Measurements from ENCODE around the gene UST. TPM values are rescaled to one million over a fixed set of nuclear protein-coding genes. Genes with fewer than 3 reads are reported as not detected.

UST gene
- total and polyA plus RNA-seq, 4 donors, result 8.4 to 21.5 (median 14.1) TPM

DNA sequence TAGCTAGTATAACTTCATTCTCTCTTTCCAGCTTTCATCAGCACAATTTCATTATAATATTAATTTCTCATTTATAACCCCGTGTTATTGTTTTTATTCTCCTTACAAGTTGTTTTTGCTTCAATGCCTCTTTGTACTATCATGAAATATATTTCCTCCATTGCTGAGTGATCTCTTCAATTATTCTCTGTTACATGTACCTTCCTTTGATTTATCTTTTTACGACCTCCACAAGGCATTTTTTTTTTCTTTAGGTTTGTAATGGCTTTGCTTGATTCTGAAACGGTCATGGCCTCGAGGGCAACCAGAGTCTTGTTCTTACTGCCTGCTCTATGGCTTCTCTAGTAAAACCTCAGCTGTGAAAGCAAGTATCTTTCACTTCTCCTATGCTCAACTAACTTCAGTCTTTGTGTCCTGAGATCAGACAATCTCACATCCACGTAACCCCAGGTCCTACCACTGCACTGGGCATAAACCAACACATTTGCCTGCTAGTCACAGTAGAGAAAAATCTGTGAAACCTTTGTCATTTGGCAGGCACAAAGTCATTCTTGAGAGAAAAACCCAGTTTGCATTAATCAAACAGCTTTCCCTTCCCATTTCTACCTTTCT is 119.9 kb downstream of the UST start:
- Histone ChIP-seq H3K4me1 (ENCODE audit: control insufficient read depth in 1 of 2, insufficient read depth in 2 of 2, low read length in 2 of 2) (no peaks in the 10 kb centered on the region), H3K4me3 (ENCODE audit: low read length in 2 of 2) (no peak overlapping the region), H3K36me3 (ENCODE audit: control insufficient read depth in 1 of 2, insufficient read depth in 2 of 2, low read length in 1 of 2) (no peaks in the 10 kb centered on the region), H3K27ac (ENCODE audit: low read depth in 1 of 2, low read length in 2 of 2) (no peak overlapping the region), H3K27me3 (ENCODE audit: control insufficient read depth in 1 of 2, insufficient read depth in 2 of 2, low read length in 1 of 2) (no peaks in the 10 kb centered on the region), H3K9me3 (ENCODE audit: control insufficient read depth, low read length) (no peaks in the 10 kb centered on the region)
- DNase-seq (no peak), ATAC-seq (ENCODE audit: low FRiP score) (no peak)
- 91 to 92% methylated on average over 5 of the region's 5 CpGs for WGBS, 2 donors
- intact Hi-C loops (cut with DNase I), result no loop called here

DNA sequence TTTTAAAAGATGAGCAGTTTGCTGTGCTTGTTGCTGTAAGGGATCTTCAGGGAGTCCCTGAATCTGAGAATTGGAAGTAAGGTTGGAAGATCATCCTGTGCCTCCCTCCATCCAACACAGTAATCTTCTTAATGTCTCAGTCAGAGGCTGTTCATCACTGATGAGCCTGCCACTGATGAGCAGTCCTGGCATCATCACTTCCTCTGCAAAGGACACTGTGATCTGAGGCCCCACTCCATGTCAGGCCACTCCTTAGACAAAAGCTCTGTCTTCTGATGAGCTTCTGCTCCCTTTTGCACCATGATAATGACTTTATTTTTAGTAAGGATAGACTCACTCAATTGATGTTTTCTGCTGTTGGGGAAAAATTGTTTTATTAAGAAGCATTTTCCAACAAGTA is 121.0 kb downstream of the UST start:
- no peaks in the 10 kb centered on the region for H3K36me3 ChIP-seq (ENCODE audit: control insufficient read depth in 1 of 2, insufficient read depth in 2 of 2, low read length in 1 of 2)
- no peak overlapping the region for H3K4me3 ChIP-seq (ENCODE audit: low read length in 2 of 2)
- no peaks in the 10 kb centered on the region for H3K9me3 ChIP-seq (ENCODE audit: control insufficient read depth, low read length)
- DNase-seq (no peak), ATAC-seq (ENCODE audit: low FRiP score) (no peak)
- no peak overlapping the region for H3K27ac ChIP-seq (ENCODE audit: low read depth in 1 of 2, low read length in 2 of 2)
- no peaks in the 10 kb centered on the region for H3K4me1 ChIP-seq (ENCODE audit: control insufficient read depth in 1 of 2, insufficient read depth in 2 of 2, low read length in 2 of 2)
- H3K27me3 ChIP-seq (ENCODE audit: control insufficient read depth in 1 of 2, insufficient read depth in 2 of 2, low read length in 1 of 2), result no peaks in the 10 kb centered on the region
- intact Hi-C loops (cut with DNase I), result no loop called here

DNA sequence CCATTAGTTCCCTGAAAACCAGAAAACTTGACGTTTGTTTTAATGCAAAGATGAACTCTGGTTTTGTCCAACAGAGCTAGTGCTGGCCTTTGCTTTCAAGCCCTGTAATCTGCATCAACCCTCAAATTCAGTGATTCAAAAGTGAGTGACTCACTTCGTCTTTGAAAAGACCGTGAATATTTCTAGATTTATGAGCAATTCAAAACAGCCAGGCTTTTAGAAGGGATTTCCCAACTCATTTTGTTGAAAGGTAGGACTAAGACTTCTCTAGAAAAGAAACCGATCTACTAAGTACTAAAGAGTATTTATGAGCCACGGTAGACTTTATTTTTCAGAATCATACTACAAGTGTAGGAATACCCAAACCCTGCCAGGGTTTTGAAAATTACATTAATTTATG is 121.5 kb downstream of the UST start:
- ATAC-seq (ENCODE audit: low FRiP score), result no peak
- H3K27ac ChIP-seq (ENCODE audit: low read depth in 1 of 2, low read length in 2 of 2), result no peak overlapping the region

DNA sequence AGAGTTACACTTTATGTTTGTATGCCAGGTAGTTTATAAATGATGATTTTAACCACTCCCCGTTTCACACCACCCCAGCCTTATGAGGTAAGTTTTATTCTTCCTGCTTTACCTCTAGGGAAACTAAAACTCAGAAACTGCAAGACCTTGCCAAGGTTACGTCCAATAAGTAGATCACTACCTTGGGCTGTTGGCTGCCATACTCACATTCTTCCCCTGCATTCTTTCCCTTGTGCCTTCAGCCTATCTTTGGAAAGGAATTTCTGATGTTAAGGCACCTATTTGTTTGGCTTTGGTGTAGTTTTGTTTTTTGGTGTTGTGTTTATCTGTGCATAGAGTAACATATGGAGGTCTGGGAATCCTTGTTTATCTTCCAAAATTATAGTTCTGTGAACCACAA is 122.1 kb downstream of the UST start:
- DNase-seq, result no peak
- Histone ChIP-seq H3K36me3 (ENCODE audit: control insufficient read depth in 1 of 2, insufficient read depth in 2 of 2, low read length in 1 of 2) (no peaks in the 10 kb centered on the region), H3K9me3 (ENCODE audit: control insufficient read depth, low read length) (no peaks in the 10 kb centered on the region), H3K4me1 (ENCODE audit: control insufficient read depth in 1 of 2, insufficient read depth in 2 of 2, low read length in 2 of 2) (no peaks in the 10 kb centered on the region), H3K27me3 (ENCODE audit: control insufficient read depth in 1 of 2, insufficient read depth in 2 of 2, low read length in 1 of 2) (no peaks in the 10 kb centered on the region), H3K4me3 (ENCODE audit: low read length in 2 of 2) (no peak overlapping the region), H3K27ac (ENCODE audit: low read depth in 1 of 2, low read length in 2 of 2) (no peak overlapping the region)
- intact Hi-C loops (cut with DNase I), result no loop called here
- 41 to 47% methylated on average over 2 of the region's 2 CpGs for WGBS, 2 donors
- ATAC-seq (ENCODE audit: low FRiP score), result no peak

More for the DNA sequence above, 121.5 kb downstream of the UST start:
- DNase-seq, result no peak
- 44 to 48% methylated on average over 5 of the region's 5 CpGs for WGBS, 2 donors
- H3K27me3 ChIP-seq (ENCODE audit: control insufficient read depth in 1 of 2, insufficient read depth in 2 of 2, low read length in 1 of 2), result no peaks in the 10 kb centered on the region
- intact Hi-C loops (cut with DNase I), result no loop called here
- H3K4me1 ChIP-seq (ENCODE audit: control insufficient read depth in 1 of 2, insufficient read depth in 2 of 2, low read length in 2 of 2), result no peaks in the 10 kb centered on the region
- H3K36me3 ChIP-seq (ENCODE audit: control insufficient read depth in 1 of 2, insufficient read depth in 2 of 2, low read length in 1 of 2), result no peaks in the 10 kb centered on the region
- H3K4me3 ChIP-seq (ENCODE audit: low read length in 2 of 2), result no peak overlapping the region
- no peaks in the 10 kb centered on the region for H3K9me3 ChIP-seq (ENCODE audit: control insufficient read depth, low read length)

DNA sequence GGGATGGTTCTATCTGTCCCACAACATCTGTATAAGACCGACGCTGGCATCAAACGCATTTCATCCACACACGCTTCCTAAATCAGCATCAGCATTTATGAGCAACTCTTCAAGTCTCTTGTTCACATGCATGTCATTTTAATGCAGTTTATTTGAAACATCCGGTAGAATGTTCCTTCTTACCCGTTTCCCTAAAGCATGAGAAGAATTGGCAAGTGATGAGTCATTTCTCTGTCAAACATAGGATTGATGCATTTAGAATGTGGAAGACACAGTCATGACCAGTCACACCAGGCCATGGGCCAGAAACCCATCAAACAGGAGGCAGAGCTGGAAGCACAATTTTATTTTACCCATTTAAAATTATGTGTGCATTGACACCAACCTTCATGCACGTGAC is 122.8 kb downstream of the UST start:
- ATAC-seq (ENCODE audit: low FRiP score) (no peak), DNase-seq (no peak)
- intact Hi-C loops (cut with DNase I), result no loop called here
- H3K4me1 ChIP-seq (ENCODE audit: control insufficient read depth in 1 of 2, insufficient read depth in 2 of 2, low read length in 2 of 2), result no peaks in the 10 kb centered on the region
- no peaks in the 10 kb centered on the region for H3K9me3 ChIP-seq (ENCODE audit: control insufficient read depth, low read length)
- no peaks in the 10 kb centered on the region for H3K27me3 ChIP-seq (ENCODE audit: control insufficient read depth in 1 of 2, insufficient read depth in 2 of 2, low read length in 1 of 2)
- no peaks in the 10 kb centered on the region for H3K36me3 ChIP-seq (ENCODE audit: control insufficient read depth in 1 of 2, insufficient read depth in 2 of 2, low read length in 1 of 2)
- H3K27ac ChIP-seq (ENCODE audit: low read depth in 1 of 2, low read length in 2 of 2), result no peak overlapping the region
- WGBS, 2 donors, result 79 to 81% methylated on average over 7 of the region's 7 CpGs
- no peak overlapping the region for H3K4me3 ChIP-seq (ENCODE audit: low read length in 2 of 2)

DNA sequence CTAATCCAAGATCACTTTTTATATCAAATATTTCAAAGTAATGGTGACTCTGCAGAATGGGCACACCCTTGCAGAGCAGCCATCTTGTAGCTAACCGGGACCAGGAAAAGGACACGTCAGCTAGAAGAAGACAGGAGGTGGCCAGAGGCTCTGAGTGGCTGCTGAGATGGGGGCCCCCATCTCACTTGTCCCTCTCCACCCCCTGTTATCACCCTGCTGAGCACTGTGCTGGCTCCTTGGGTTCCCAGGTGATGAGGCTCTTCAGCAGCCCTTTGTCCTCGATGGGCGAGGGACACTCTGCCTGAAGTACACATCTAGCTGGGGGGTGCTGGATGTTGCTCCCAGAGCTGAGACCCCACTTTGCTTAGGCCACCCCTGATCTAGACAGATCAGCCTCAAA is 126.3 kb downstream of the UST start:
- Histone ChIP-seq H3K9me3 (ENCODE audit: control insufficient read depth, low read length) (no peaks in the 10 kb centered on the region), H3K27ac (ENCODE audit: low read depth in 1 of 2, low read length in 2 of 2) (no peak overlapping the region), H3K36me3 (ENCODE audit: control insufficient read depth in 1 of 2, insufficient read depth in 2 of 2, low read length in 1 of 2) (no peaks in the 10 kb centered on the region), H3K27me3 (ENCODE audit: control insufficient read depth in 1 of 2, insufficient read depth in 2 of 2, low read length in 1 of 2) (no peaks in the 10 kb centered on the region), H3K4me3 (ENCODE audit: low read length in 2 of 2) (no peak overlapping the region), H3K4me1 (ENCODE audit: control insufficient read depth in 1 of 2, insufficient read depth in 2 of 2, low read length in 2 of 2) (no peaks in the 10 kb centered on the region)
- 97 to 98% methylated on average over 4 of the region's 4 CpGs for WGBS, 2 donors
- intact Hi-C loops (cut with DNase I), result no loop called here
- peak; percentile 17 for ATAC-seq (ENCODE audit: low FRiP score)
- no peak for DNase-seq

DNA sequence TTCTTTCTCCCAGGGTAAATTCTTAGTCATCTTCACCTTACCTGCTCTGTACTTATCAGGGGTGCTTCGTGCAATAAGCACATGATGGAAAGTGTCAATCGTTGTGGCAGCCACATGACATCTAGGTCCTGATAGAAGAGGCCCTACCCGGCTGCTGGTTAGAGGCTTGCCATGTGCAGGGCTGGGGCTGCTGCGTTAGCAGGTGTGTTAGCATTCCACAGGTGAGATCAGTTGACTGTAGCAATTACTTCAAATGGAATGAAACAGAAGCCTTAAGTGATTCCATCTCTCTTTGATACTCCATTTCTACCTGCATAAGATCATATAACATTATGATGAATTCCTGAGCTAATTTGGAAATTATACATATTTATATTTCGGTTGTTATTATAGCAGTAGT is 127.0 kb downstream of the UST start:
- ATAC-seq (ENCODE audit: low FRiP score) (no peak), DNase-seq (no peak)
- Histone ChIP-seq H3K9me3 (ENCODE audit: control insufficient read depth, low read length) (no peaks in the 10 kb centered on the region), H3K27me3 (ENCODE audit: control insufficient read depth in 1 of 2, insufficient read depth in 2 of 2, low read length in 1 of 2) (no peaks in the 10 kb centered on the region), H3K36me3 (ENCODE audit: control insufficient read depth in 1 of 2, insufficient read depth in 2 of 2, low read length in 1 of 2) (no peaks in the 10 kb centered on the region), H3K4me3 (ENCODE audit: low read length in 2 of 2) (no peak overlapping the region), H3K27ac (ENCODE audit: low read depth in 1 of 2, low read length in 2 of 2) (no peak overlapping the region), H3K4me1 (ENCODE audit: control insufficient read depth in 1 of 2, insufficient read depth in 2 of 2, low read length in 2 of 2) (no peaks in the 10 kb centered on the region)
- WGBS, 2 donors, result 89 to 93% methylated on average over 5 of the region's 5 CpGs
- intact Hi-C loops (cut with DNase I), result no loop called here

DNA sequence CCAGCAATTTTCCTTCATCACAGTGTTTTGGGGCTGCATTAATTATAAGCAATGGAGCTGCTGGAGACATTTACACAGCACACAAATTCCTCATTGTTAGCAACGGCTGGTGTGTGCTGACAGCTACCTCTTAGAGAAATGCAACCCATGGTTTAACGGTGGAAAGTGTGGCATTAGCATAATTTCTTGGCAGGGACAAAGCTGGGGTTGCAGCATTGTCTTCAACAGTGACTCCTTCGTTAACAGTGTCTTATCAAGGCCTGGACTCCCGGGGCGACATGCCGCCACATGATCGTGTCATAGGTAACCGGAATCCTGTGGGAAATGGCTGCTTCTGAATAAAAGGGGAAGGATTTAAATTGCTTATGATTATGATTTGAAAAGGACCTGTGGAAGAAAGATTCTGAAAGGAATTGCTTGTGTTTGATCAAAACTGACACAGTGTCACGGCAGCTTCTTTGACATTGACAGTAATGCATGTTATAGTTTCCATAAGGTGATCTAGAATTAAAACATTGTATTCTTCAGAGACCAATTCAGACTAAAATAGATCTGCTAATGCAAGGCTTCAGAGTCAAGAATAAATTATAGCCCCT is 128.0 kb downstream of the UST start:
- Histone ChIP-seq H3K4me1 (ENCODE audit: control insufficient read depth in 1 of 2, insufficient read depth in 2 of 2, low read length in 2 of 2) (no peaks in the 10 kb centered on the region), H3K27me3 (ENCODE audit: control insufficient read depth in 1 of 2, insufficient read depth in 2 of 2, low read length in 1 of 2) (no peaks in the 10 kb centered on the region), H3K4me3 (ENCODE audit: low read length in 2 of 2) (no peak overlapping the region), H3K9me3 (ENCODE audit: control insufficient read depth, low read length) (no peaks in the 10 kb centered on the region), H3K36me3 (ENCODE audit: control insufficient read depth in 1 of 2, insufficient read depth in 2 of 2, low read length in 1 of 2) (no peaks in the 10 kb centered on the region), H3K27ac (ENCODE audit: low read depth in 1 of 2, low read length in 2 of 2) (no peak overlapping the region)
- DNase-seq, result no peak
- WGBS, 2 donors, result 70 to 77% methylated on average over 9 of the region's 9 CpGs
- intact Hi-C loops (cut with DNase I), result no loop called here
- ATAC-seq (ENCODE audit: low FRiP score), result no peak

DNA sequence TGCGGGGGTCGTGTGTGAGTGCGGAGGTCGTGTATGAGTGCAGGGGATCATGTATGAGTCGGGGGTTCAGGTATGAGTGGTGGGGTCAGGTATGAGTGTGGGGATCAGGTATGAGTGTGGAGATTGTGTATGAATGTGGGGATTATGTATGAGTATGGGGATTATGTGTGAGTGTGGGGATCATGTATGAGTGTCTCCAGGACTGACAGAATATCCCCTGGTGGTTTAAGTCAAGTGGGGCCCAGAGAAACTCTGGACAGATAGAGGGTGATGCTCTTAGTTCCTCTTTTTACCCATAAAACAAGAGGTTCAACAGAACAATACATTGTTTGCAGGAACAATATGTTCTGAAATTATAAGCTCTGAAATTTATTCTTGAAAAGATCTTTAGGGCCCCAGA is 131.9 kb downstream of the UST start:
- Histone ChIP-seq H3K9me3 (ENCODE audit: control insufficient read depth, low read length) (no peaks in the 10 kb centered on the region), H3K36me3 (ENCODE audit: control insufficient read depth in 1 of 2, insufficient read depth in 2 of 2, low read length in 1 of 2) (no peaks in the 10 kb centered on the region), H3K27ac (ENCODE audit: low read depth in 1 of 2, low read length in 2 of 2) (no peak overlapping the region), H3K27me3 (ENCODE audit: control insufficient read depth in 1 of 2, insufficient read depth in 2 of 2, low read length in 1 of 2) (no peaks in the 10 kb centered on the region), H3K4me3 (ENCODE audit: low read length in 2 of 2) (no peak overlapping the region), H3K4me1 (ENCODE audit: control insufficient read depth in 1 of 2, insufficient read depth in 2 of 2, low read length in 2 of 2) (no peaks in the 10 kb centered on the region)
- DNase-seq, result no peak
- intact Hi-C loops (cut with DNase I), result no loop called here
- WGBS, 2 donors, result 78 to 85% methylated on average over 5 of the region's 5 CpGs
- no peak for ATAC-seq (ENCODE audit: low FRiP score)

Measured in aorta (tissue), 5 donors.